HG02678 (cell line): ENCODE data around the gene CA7.
"Not testable (repeated sequence)": the region's sequence is repeated elsewhere in the genome, so short reads cannot be mapped to it uniquely, and the experiment has no call there.

Source experiments
- ATAC-seq: cut with Tn5 transposase; IDR thresholded peaks from one replicate; pipeline ENCODE4 v1.9.1; 2021; ENCODE audit warnings: mild to moderate bottlenecking, moderate library complexity; ENCODE audit not compliant: unreplicated experiment

CA7 gene

DNA sequence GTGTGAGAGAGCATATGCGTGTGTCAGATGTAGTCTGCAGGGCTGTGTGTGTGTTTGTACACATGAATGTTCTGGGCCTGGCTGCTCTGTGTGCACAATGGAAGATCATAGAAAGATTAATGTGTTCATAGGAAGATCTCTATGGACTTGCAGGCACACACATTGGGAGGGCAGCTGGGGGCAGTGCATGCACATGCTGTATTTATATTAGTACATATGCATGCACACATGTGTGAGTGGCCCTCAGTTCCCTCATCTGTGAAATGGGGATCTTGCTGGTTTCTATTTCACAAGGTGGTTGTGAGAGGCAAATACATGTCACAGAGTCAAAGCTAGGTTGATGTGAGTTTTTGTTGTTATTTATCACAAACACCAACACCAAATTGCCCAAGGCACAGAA is 2.1 kb downstream of the CA7 start:
- ATAC-seq: no peak

DNA sequence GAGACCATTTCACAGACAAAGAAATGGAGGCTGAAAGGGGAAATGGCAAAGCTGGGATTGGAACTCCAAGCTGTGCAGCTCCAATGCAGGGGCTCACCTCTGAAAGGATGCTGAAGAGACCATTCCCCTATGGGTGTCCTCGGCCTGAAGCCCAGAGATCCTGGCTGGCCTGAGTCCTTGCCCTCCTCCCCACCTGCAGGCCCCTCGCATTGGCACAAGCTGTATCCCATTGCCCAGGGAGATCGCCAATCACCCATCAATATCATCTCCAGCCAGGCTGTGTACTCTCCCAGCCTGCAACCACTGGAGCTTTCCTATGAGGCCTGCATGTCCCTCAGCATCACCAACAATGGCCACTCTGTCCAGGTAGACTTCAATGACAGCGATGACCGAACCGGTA is 2.6 kb downstream of the CA7 start:
- no peak for ATAC-seq

DNA sequence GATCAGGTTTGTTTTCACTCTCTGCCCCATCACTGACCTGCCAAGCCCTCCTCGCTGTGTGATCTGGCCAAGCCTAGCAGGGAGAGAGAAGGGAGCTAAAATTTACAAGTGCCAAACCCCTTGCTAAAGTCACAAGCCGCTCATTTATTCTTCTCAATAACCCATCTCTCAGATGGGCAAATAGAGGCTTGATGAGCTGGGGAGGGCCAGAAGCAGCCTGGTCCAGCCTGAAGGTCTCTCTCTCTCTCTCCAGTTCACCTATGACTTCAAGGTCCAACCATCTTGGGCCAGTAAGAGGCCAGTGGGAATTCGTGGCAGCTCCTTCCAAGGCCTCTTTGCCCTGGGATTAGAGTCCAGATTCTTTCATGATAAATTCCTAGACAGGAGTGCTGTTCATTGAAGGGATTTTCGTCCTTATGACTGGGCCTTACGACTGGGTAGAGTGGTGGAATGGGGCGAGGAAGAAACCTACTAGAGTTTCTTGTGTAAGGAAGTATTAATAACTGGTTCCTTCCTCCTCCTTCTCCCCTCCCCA is 3.4 kb downstream of the CA7 start:
- ATAC-seq: no peak

- ATAC-seq: no peak
Measured at GRCh38 chr16:66848172-66848571, 4.0 kb downstream of the CA7 start.

GRCh38 chr16:66849021-66849420 is 4.8 kb downstream of the CA7 start:
- ATAC-seq: no peak

GRCh38 chr16:66849549-66849948 is 5.3 kb downstream of the CA7 start:
- ATAC-seq: no peak

DNA sequence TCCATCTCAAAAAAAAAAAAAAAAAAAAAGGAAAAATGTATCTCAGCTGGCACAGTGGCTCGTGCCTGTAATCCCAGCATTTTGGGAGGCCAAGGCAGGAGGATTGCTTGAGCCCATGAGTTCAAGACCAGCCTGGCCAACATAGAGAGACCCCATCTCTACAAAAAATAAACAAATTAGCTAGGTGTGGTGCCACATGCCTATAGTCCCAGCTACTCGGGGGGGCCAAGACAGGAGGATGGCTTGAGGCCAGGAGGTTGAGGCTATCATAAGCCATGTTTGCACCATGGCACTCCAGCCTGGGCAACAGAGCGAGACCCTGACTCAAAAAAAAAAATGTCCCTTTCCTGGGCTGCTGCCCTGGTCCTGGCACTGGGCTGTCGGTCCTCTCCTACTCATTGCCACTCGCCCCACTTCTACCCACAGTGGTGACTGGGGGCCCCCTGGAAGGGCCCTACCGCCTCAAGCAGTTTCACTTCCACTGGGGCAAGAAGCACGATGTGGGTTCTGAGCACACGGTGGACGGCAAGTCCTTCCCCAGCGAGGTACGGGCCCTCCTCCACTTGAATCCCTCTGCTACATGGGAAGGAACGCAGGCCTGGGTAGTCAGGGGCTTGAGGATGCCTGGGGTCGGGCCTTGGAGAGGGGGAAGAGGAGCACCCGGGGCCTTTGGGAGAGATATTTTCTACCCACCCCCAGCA is 6.1 kb downstream of the CA7 start:
- ATAC-seq: no peak

DNA sequence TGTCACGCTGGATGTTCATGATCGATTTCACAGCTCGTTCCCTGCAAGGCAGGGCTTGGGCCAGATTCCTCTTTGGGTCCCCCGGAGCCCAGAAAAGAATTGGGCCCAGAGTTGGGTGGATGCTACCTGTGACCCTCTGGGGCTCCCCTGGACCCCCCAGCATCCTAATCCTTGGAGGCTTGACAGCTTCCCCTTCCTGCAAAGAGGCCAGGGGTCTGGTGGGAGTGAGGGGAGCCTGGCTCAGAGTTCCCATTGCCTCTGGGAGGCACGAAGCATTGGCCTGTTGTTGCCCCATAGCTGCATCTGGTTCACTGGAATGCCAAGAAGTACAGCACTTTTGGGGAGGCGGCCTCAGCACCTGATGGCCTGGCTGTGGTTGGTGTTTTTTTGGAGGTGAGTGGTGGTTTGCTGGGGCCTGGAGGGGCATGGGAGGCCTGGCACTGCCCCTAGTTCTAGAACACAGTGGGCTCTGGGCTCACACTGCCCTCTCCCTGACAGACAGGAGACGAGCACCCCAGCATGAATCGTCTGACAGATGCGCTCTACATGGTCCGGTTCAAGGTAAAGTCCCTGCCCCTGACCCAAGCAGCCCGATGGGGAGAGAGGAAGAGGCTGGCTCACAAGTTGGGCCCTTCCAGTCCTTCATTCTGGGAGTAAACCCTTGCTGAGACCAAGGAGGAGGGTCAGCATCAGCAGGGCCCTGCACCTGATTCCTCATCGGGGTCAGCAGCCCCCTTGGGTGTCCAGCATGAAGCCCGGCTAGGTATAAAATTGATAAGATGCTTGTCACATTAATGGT is 7.2 kb downstream of the CA7 start:
- no peak for ATAC-seq

GRCh38 chr16:66853261-66854139 is 9.3 kb downstream of the CA7 start:
- no peak for ATAC-seq

GRCh38 chr16:66856184-66856730 is 12.0 kb downstream of the CA7 start:
- ATAC-seq: no peak

- ATAC-seq: no peak
Measured at GRCh38 chr16:66856801-66857200, 12.6 kb downstream of the CA7 start.

DNA sequence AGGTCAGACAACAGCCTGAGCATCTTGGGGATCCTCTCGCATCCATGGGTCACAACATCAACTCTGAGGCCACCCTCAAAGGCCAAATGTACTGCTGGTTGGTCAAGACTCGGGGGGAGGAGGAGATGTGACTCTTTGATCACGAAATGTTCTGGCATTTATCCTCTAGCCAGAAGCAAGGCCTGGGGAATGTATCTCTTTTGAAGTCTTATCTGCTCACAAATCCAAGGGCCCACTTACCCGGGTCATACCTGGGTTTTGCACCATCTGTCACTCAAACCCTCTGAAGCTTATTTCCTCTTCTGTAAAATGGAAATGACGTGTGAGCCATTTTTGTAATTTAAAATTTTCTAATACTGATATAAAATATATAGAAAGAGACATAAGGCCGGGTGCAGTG is 13.2 kb downstream of the CA7 start:
- no peak for ATAC-seq

- ATAC-seq: no peak
Measured at GRCh38 chr16:66858740-66859396, 14.7 kb downstream of the CA7 start.

DNA sequence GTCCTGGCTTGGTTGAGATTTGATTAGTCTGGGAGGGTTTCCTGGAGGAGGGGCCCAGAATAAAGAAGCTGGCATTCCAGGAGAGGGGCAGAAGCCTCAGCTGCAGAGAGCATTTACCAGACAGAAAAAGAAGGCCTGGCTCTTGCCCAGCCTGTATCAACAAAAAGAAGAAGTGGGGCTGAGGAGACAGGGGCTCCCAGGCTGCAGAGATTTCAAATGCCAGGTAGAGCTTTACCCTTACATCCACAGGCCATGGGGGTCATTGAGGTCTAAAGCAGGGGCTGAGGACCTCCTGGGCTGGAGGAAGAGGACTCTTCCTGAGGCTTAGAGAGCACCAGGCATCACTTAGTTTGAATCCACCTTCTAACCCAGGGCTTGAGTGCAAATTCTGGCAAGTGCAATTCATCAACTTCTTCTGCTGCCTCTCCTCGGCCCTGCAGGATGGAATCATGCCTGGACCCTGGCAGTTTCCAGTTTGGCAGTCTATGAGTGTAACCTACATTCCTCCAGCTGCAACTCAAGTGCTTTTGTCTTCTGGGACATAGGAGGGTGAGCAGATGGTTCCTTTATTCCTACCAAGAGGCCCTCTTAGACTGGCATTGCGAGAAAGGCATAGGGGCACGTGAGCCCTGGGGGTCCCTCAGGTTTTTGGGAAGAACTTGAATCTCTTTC is 15.3 kb downstream of the CA7 start:
- no peak for ATAC-seq

DNA sequence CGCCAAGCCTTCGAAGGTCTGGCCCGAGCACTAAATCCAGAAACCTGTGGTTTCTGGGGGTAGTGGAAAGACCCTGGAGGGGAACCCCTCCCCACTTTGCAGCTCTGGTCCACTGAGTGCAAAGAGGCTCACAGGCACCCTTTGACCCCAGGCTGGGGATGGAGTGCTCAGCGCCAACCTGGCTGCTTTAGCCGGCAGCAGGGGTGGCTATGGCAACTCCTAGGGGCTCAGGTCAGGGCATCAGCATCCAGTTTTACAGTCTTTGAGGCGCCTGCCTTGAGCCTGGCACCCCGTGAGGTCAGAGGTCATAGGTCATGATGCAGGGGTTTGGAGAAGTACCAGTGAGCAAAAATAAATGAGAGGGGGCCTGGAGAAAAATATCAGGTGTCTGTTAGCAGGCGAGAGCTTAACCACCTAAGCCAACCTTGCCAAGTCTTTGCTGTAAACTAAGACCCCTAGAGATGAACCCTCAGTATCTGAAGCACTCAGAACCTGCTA is 17.9 kb downstream of the CA7 start:
- ATAC-seq: no peak

DNA sequence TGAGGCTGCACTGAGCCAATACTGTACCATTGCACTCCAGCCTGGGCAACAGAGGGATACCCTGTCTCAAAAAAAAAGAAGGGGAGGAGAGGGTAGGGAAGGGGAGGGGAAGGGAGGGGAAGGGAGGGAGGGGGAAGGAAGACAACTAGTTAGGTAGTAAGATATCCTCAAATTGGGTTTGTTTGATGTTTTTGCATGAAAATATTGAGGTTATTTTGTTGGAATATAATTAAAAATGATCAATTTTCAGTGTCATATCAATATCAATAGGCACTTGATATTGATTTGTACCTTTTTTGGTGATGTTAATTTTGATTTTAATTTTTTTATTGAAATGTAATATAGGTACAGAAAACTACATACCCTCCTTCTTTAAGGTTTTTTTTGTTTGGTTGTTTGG is 19.5 kb downstream of the CA7 start:
- ATAC-seq: no peak

- no peak for ATAC-seq
Measured at GRCh38 chr16:66869424-66869823, 25.2 kb downstream of the CA7 start.

DNA sequence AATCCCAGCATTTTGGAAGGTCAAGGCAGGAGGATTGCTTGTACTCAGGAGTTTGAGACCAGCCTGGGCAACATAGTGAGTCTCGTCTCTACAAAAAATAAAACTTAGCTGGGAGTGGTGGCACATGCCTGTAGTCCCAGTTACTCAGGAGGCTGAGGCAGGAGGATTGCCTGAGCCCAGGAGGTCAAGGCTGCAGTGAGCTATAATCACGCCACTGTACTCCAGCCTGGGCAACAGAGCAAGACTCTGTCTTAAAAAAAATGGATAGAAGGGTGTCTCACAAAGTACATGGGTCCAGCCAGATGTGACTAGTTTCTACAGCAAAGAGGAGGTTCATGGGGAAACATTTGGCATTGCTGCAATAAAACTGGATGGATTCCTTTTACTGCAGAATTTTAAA is 27.1 kb downstream of the CA7 start:
- ATAC-seq: not testable (repeated sequence)

DNA sequence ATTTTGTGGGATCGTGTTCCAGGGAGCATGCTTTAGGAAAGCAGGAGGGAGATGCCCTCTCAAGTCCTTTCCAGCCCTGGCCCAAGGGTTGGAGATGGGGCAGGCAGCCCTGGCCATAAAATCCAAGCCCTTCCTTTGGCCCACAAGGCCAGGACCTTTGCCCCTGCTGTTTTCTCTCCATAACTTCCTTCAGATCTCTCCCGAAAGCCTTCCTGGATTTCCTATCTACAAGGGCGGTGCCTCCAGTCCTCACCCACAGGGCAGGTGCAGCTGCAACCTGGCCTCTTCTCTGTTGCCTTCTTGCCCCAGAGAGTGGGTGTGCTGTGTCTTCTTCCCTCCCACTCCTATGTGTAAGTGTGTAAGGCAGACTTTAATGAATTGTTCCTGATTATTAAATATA is 27.6 kb downstream of the CA7 start:
- no peak for ATAC-seq

GRCh38 chr16:66872559-66872942 is 28.3 kb downstream of the CA7 start:
- no peak for ATAC-seq
